Activated CD8-positive, alpha-beta memory T cell treated with anti-CD3 and anti-CD28 coated beads, Interleukin-2, amount 50 U/mL, for 4 hours (primary cell): ENCODE data around the gene SH2D5.

Experiments
- DNase-seq: peaks from one replicate; pipeline ENCODE4 v3.0.0-alpha.2; 2020

The SH2D5 gene

DNA sequence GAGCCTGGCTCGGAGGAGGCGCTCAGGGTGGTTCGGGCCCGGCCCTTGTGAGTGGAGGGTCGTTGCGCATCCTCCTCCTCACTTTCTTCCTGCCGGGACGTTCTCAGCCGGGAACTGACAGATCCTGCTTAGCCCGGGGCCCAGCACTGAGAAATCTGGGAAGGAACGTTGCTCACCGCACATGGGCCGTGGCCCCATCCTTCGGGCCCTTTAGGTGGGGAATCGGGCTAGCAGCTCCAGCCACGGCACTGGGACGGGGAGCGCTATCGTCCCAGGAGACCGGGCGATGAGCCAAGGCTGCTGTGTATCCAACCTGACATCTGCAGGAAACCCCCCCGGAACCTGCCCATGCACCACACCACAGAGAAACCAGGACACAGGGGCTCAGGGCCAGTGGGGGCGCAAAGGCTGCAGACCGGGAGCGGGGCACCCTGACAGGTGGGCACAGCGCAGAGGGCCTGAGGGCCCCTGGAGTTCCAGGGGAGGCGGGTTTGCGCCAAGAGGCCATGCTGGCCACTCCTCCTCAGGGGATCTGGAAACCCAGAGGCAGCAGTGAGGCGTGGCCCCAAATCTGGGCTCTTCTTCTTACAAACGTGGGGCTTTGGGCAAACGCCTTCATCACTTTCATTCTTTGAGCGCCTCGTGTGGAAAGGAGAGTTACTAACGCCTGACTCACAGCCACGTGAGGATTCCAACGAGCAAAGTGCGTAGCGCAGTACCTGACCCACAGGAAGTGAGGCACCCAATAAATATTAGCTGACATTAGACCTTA, at the start of gene SH2D5:
TSS of gene SH2D5 (minus strand) at position 116 of the 772 bp plus-strand sequence. CDS start 4,659 bp downstream, outside the sequence.
- peak; percentile 71 for DNase-seq

GRCh38 chr1:20775700-20776099, 43.2 kb upstream of the SH2D5 start:
- DNase-seq, result no peak

GRCh38 chr1:20771780-20772179, 39.3 kb upstream of the SH2D5 start:
- no peak for DNase-seq

- DNase-seq, result no peak
These were observed 38.0 kb upstream of the SH2D5 start for GRCh38 chr1:20770314-20771087.

DNA sequence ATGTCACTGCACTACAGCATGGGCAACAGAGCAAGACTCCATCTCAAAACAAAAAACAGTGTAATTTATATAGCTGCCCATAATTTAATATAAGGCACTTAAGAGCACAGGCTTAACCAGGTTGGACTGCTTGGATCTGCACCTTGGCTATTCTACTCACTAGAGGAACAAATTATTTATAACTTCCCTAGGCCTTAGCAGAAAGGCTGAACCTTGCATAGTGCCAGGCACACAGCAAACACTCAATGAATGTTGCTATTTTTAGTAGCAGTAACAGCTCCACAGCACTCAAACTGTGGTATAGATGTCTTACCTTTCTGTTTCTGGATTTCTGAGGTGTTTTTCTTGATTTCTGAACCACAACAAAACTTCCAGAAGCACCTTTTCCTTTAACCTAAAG, 34.8 kb upstream of the SH2D5 start:
- no peak for DNase-seq

DNA sequence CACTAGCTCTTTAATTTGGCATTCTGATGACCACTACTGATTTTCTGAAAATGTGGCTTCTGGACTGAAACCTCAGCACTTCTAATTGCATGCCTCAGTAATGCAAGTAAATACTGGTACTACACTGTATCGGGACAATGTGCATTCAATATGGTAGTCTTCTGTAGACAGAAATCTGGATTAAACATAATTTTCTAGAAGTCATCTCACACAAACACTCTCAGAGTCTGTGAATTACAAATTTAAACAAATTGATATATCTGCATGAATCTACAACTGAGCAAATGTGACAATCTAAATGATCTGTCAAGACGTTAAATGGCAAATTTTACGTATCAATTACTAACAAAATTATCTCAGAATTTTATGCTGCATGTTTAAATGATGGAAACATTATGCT, 30.9 kb upstream of the SH2D5 start:
- no peak for DNase-seq

GRCh38 chr1:20760322-20760721, 27.8 kb upstream of the SH2D5 start:
- DNase-seq, result no peak

GRCh38 chr1:20753589-20753988, 21.1 kb upstream of the SH2D5 start:
- DNase-seq, result no peak

- DNase-seq, result no peak
These were observed 19.0 kb upstream of the SH2D5 start for GRCh38 chr1:20751462-20751990.

- DNase-seq, result no peak
These were observed 10.2 kb upstream of the SH2D5 start for GRCh38 chr1:20742671-20743070.

- no peak for DNase-seq
These were observed 8.3 kb upstream of the SH2D5 start for GRCh38 chr1:20740781-20741180.

DNA sequence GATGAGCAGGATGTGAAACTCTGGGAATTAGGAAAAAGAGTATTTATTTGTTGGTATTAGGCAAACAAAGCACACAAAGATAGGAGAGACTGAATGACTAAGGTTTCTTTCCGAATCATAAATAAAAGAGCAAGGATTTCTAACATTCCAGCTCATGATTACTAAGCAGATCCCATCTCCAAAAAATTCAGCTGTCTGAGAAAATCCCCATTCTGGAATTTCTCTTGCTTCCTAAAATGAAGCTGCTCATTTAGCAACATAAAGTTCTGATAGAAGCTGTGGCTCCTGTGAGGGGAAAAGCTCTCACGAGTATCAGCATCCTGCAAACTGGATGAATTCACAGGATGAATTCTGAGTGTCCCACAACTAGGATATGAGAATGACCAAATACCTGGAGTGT, 6.7 kb upstream of the SH2D5 start:
- DNase-seq, result no peak

- no peak for DNase-seq
These were observed 3.1 kb upstream of the SH2D5 start for GRCh38 chr1:20735581-20736111.

GRCh38 chr1:20733360-20733975, 965 bp upstream of the SH2D5 start:
- no peak for DNase-seq

GRCh38 chr1:20732071-20732587, 374 bp downstream of the SH2D5 start:
- DNase-seq, result peak; percentile 71

DNA sequence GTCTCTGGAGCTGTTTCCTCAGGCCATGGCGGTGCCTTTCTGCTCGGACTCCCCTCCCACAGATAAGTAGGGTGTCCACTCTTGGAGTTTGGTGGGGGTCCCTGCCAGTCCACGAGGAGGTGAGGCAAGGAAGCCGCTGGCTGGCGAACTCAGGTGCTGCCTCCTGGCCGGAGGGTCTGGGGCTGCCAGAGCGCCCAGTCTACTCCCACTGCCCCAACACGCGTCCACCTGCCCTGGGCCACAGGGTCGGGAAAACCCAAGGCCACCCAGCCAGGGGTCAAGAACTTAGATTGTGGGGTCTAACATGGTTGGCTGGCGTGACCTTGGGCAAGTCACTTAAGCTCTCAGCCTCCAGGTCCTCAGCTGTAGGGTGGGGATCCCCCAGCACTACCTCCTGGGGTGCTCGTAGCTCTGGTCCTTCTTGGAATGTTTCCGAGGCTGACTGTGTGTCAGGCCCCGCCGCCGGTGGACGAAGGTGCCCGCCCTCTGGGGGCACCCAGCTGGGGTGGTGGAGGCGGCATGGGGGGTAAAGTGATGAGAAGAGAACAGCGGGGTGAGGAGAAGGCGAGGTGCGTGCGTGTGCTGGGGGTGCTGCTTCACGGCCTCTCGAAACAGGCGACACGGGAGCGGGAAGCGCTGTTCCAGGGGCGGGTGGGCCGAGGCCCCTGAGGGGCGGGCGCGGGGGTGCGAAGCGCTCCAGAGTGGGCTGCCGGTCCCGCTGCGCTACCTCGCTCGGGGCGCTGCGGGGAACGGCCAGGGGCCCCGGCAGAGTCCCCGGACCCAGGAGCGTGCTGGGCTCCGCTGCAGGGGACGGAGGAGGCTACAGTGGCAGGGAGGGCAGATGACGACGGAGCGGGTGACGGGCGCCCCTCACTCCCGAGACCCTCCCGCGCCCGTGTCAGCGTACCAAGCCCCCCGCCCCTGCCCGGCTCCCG, 1.2 kb downstream of the SH2D5 start:
- DNase-seq, result no peak

- no peak for DNase-seq
These were observed 1.8 kb downstream of the SH2D5 start for GRCh38 chr1:20730690-20731056.

- no peak for DNase-seq
These were observed 2.4 kb downstream of the SH2D5 start for GRCh38 chr1:20729990-20730689.

GRCh38 chr1:20729155-20729931, 3.2 kb downstream of the SH2D5 start:
- DNase-seq, result no peak

DNA sequence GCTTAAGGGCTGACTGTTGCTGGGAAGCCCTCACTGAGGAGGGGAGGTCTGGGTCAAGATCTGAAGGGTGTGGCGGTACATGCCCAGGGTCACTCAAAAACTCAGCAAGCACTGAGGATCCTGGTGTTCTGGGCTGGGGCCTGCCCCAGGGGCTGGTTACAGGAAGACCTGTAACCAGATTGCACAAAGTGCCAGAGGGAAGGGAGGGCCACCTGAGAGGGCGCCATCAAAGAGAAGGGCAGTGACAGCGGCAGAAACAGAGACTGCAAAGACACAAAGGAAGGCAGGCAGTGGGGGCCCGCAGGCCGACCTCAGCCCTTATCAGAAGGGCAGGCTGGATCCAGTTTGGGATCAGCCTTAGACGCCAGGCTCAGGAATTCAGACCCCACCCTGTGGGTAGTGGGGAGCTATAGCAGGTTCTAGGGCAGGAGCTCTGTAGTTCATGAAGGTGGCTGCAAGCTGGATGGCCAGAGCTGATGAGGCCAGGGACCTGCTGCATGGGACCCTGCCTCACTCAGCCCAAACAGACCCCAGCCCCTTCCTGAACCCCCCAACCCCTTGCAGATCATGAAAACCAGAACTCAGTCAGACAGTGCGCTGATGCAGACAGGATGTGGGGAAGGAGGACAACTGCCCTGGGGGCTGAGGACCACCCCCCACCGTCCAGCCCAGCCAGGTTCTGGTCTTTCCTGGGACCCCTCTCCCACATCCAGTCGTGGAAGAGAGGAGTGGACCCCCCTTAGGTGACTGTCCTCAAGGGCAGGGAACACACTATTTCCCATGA, 3.9 kb downstream of the SH2D5 start:
- DNase-seq, result no peak
